Epithelial cell of proximal tubule (primary cell): Measurements from ENCODE around the gene E2F1. TPM values are rescaled to one million over a fixed set of nuclear protein-coding genes. Genes with fewer than 3 reads are reported as not detected.
"Not testable (repeated sequence)": the region's sequence is repeated elsewhere in the genome, so short reads cannot be mapped to it uniquely, and the experiment has no call there.

Experiments
- DNase-seq: peaks from one replicate; pipeline ENCODE4 v3.0.0-alpha.2; 2011; ENCODE audit warnings: low read depth
- H3K4me3 ChIP-seq: 2 replicates; pipeline ENCODE4 v1.5.1; 2011; ENCODE audit warnings: low read depth, mild to moderate bottlenecking, low read length
- total RNA-seq: library from RNA; depleted of rRNA; stranded (reverse); fragments of >200 nt; gene quantifications from 2 replicates; pipeline ENCODE4 v1.2.3, GENCODE V29; 2015
- TF ChIP-seq, protein P1 (sequence below): conservative IDR thresholded peaks from 2 replicates; pipeline ENCODE4 v1.5.1; 2012; ENCODE audit warnings: low read depth, mild to moderate bottlenecking, low read length

Gene E2F1
- total RNA-seq, 1 donor from 2014 or later, result 17.1 TPM

DNA sequence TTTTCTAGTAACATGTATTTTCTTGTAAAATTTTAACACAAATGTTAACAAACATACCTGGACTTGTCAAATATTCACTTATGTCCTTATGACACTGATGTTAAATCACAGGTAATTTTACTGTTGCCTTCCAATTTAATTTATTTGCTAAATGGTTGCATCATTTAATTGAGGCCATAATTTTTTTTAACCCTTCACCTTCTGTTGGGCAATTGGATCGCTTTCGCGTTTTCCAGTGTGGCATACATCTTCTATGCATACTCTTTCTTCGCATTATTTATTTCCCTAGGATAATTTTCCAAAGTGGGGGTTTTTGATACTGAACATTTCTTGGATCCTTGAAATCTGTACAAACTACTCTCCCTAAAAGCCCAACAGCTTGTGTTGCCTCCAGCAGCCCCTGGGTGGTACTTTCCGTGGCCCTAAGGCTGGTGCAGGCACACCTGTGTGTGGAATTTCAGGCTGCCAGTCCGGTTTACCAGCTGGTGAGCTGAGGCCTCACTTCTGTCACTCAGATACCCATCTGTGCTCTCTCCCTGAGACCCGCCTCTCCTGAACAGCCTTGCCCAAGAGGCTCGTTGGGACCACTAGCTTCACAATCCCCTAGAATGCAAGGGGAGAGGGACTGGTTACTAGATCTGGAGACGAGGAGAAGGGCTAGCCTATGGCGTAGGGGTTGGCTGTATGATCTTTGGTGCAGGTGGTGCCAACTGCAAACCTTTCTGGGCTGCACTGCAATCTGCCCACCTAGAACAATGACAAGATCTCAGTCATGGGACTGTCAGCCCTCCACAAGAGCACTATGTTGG, 35.2 kb downstream of the E2F1 start:
- TF ChIP-seq, protein P1, sequence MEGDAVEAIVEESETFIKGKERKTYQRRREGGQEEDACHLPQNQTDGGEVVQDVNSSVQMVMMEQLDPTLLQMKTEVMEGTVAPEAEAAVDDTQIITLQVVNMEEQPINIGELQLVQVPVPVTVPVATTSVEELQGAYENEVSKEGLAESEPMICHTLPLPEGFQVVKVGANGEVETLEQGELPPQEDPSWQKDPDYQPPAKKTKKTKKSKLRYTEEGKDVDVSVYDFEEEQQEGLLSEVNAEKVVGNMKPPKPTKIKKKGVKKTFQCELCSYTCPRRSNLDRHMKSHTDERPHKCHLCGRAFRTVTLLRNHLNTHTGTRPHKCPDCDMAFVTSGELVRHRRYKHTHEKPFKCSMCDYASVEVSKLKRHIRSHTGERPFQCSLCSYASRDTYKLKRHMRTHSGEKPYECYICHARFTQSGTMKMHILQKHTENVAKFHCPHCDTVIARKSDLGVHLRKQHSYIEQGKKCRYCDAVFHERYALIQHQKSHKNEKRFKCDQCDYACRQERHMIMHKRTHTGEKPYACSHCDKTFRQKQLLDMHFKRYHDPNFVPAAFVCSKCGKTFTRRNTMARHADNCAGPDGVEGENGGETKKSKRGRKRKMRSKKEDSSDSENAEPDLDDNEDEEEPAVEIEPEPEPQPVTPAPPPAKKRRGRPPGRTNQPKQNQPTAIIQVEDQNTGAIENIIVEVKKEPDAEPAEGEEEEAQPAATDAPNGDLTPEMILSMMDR, result no peak
- no peak for DNase-seq
- H3K4me3 ChIP-seq, result no peak overlapping the region

DNA sequence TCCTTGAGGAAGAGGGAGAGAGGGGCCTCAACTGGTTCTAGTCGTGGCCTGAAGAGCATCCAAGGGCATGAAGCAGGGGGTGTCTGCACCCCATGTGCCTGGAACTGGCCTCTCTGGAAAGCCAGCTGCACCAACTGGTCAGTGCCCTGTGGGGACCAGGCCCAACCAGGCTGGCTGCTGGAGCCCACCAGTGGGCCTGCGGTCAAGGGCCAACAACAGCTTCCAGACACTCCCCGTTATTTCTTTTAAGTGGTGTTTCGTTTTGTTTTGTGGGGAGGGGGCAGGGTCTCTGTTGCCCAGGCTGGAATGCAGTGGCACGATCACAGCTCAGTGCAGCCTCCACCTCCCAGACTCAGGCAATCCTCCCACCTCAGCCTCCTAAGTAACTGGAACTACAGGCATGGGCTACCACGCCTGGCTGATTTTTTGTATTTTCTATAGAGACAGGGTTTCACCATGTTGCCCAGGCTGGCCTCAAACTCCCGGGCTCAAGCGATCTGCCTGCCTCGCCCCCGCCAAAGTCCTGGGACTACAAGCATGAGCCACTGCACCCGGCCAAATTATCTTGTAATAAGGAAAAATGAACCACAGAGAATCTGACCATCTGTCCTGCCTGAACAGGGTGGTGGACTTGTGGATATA, 36.0 kb downstream of the E2F1 start:
- no peak overlapping the region for H3K4me3 ChIP-seq
- TF ChIP-seq, protein P1, result no peak
- DNase-seq, result no peak

DNA sequence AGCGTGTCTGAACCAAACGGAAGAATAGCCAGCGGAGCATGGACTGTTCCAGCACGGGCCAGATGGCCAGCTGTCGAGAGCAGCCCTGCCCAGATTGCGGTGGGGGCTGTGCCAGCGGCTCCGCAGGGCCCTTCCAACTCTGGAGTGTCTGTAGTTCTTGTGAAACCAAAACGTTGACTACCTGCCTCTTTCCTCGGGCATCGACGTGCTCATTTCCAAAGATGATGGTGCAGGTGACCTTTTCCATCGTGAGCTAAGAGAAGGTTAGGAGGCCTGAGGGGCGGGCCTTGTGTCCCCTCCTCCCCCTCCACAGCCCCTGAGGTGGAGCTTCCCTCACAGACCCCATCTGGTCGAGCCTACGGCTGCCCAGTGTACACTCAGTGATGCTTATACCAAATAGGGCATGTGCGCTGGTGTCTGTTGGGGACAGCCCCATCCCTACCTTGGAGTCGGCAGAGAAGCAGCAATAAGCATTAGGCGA, 36.9 kb downstream of the E2F1 start:
- TF ChIP-seq, protein P1, result no peak
- H3K4me3 ChIP-seq, result no peak overlapping the region
- DNase-seq, result no peak

DNA sequence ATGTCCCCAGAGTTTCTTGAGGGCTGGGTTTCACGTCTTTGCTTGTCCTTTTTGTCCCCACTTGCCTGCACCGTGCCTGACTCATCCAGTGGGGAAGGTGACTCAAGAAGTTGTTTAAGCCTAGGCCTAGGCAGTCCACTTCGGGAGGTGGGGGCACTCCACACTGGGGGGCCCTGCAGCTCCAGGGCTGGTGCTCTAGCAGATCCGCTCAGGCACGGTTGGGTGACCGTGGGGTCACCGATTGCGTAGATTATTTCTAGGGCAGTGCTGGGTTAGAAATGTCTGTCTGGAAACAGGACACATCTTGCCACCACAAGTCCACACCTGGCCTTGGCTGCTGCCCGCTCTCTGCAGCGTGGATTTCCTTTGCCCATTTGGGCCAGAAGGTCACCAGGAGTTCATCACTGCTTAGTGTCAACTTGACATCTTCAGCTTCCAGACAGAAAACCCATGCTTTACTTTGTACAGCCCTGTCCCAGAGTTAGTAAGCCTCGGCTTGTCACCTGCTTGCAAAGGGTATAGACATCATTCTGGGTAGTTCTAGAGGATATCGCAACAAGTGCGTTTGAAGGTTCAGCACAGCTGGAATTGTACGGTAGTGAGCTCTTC, 37.7 kb downstream of the E2F1 start:
- TF ChIP-seq, protein P1, result no peak
- H3K4me3 ChIP-seq, result no peak overlapping the region
- DNase-seq, result no peak

DNA sequence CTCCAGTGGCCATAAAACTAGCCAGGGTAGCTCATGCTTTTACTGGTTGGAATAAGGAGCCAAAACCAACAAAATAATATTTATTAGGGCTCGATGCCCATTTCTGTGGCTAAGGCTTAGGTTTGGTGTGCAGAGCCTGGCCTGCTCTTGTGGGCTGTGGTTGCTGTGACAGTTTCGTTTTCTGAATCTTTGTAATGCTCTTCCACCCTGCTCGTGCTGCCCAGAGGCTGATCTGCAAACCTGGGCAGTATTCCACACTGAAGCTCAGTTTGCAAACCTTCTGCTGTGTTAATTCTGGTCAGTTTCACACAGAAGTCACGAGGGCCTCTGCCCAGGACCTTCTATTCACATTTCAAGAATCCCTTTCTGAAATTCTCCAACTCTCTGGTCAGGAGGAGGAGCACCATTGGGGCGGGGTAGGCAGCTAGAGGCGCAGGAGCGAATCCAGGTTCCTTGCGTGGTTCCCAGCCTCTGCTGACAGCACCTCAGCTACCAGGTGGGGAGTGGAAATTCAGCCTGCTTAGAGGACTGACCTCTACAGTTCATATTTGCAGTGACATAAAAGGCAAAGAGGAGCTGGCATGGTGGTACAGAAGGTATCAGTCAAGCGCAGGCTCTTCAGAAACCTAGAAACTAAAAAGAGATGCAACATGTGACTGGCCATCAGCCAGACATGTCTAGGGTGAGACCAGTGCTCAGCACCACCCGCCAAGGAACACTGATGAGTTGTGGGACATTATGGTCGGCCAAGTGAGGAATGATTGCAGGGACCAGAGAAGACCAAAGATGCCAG, 38.4 kb downstream of the E2F1 start:
- TF ChIP-seq, protein P1, result no peak
- DNase-seq, result no peak
- H3K4me3 ChIP-seq, result no peak overlapping the region

DNA sequence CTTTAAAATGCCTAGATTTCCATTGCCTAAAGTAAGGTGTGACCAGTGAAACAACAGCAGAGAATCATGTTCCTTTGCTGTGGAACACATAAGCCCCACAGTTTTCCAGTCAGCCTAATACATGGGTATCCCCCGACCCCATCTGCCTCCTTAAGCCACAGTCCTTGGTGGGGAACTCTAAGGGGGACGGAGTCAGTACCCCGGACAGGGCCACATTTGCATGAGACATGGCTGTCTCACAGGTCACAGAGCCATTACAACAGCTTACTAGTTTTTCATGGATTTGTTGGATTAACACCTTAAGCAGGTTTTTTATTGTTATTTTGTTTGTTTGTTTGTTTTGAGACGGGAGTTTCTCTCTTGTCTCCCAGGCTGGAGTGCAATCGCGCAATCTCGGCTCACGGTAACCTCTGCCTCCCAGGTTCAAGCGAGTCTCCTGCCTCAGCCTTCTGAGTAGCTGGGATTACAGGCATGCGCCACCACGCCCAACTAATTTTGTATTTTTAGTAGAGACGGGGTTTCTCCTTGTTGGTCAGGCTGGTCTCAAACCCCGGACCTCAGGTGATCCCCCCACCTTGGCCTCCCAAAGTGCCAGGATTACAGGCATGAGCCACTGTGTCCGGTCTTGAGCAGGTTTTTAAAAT, 39.1 kb downstream of the E2F1 start:
- H3K4me3 ChIP-seq, DNase-seq: not testable (repeated sequence)
